GM23338 (cell line): Measurements from ENCODE around the gene C1QA. TPM values are rescaled to one million over a fixed set of nuclear protein-coding genes. Genes with fewer than 3 reads are reported as not detected.

Experiments used
- ATAC-seq: fragments of 200-7000 bp; cut with Tn5 transposase; 3 replicates; pipeline ENCODE4 v1.9.1; 2020
- DNase-seq: peaks from one replicate; pipeline ENCODE4 v3.0.0-alpha.2; 2015; ENCODE audit warnings: low spot score
- H2AFZ ChIP-seq: fragments of 200-600 bp; sonication (generic); 2 replicates; pipeline ENCODE4 v1.8.0; 2016; ENCODE audit warnings: antibody characterized with exemption, mild to moderate bottlenecking, moderate library complexity
- H3F3A ChIP-seq: fragments of 200-600 bp; sonication (generic); replicated peaks from 2 replicates; pipeline ENCODE4 v1.8.0; 2017; ENCODE audit warnings: antibody characterized with exemption, mixed run types, low read depth
- H3K27ac ChIP-seq: fragments of 200-600 bp; sonication (generic); 2 replicates; pipeline ENCODE4 v1.6.1; 2016; ENCODE audit warnings: low read depth
- H3K27me3 ChIP-seq: fragments of 200-600 bp; sonication (generic); 2 replicates; pipeline ENCODE4 v1.8.0; 2016; ENCODE audit warnings: mild to moderate bottlenecking, mixed run types, moderate library complexity; ENCODE audit not compliant: insufficient read depth
- H3K36me3 ChIP-seq: fragments of 200-600 bp; sonication (generic); 2 replicates; pipeline ENCODE4 v1.8.0; 2016; ENCODE audit warnings: mild to moderate bottlenecking; ENCODE audit not compliant: insufficient read depth
- H3K4me1 ChIP-seq: fragments of 200-600 bp; sonication (generic); 2 replicates; pipeline ENCODE4 v1.8.0; 2016; ENCODE audit warnings: mild to moderate bottlenecking, moderate library complexity; ENCODE audit not compliant: insufficient read depth
- H3K4me2 ChIP-seq: fragments of 200-600 bp; sonication (generic); 2 replicates; pipeline ENCODE4 v1.7.1; 2017; ENCODE audit warnings: mixed run types
- H3K4me3 ChIP-seq: fragments of 200-600 bp; sonication (generic); 2 replicates; pipeline ENCODE4 v1.6.1; 2016; ENCODE audit warnings: mixed run types
- H3K79me2 ChIP-seq: fragments of 200-600 bp; sonication (generic); replicated peaks from 2 replicates; pipeline ENCODE4 v1.8.0; 2017; ENCODE audit warnings: mild to moderate bottlenecking; ENCODE audit not compliant: insufficient read depth
- H3K9me2 ChIP-seq: fragments of 200-600 bp; sonication (generic); 2 replicates; pipeline ENCODE4 v1.8.0; 2017; ENCODE audit not compliant: insufficient read depth
- H4K20me1 ChIP-seq: fragments of 200-600 bp; sonication (generic); replicated peaks from 2 replicates; pipeline ENCODE4 v1.8.0; 2017; ENCODE audit warnings: mild to moderate bottlenecking; ENCODE audit not compliant: insufficient read depth
- H3K27ac Mint-ChIP-seq: 2 replicates; pipeline ENCODE4 v1.8.0; 2020; ENCODE audit warnings: inconsistent platforms, mild to moderate bottlenecking, moderate library complexity, mixed read lengths
- H3K27me3 Mint-ChIP-seq: 3 replicates; pipeline ENCODE4 v1.8.0; 2022; ENCODE audit warnings: low read depth, mild to moderate bottlenecking, moderate library complexity, mixed read lengths, inconsistent platforms; ENCODE audit not compliant: insufficient read depth, poor library complexity
- H3K36me3 Mint-ChIP-seq: 3 replicates; pipeline ENCODE4 v1.8.0; 2021; ENCODE audit warnings: low read depth, mild to moderate bottlenecking, inconsistent platforms, moderate library complexity, mixed read lengths
- H3K4me1 Mint-ChIP-seq: 3 replicates; pipeline ENCODE4 v1.8.0; 2020; ENCODE audit warnings: mild to moderate bottlenecking, inconsistent platforms, mixed read lengths
- H3K4me3 Mint-ChIP-seq: 3 replicates; pipeline ENCODE4 v1.8.0; 2021; ENCODE audit warnings: moderate library complexity, mild to moderate bottlenecking, inconsistent platforms, mixed read lengths
- H3K9me3 Mint-ChIP-seq: 3 replicates; pipeline ENCODE4 v1.8.0; 2020; ENCODE audit warnings: moderate library complexity, mild to moderate bottlenecking, inconsistent platforms, mixed read lengths
- CREB1 ChIP-seq: fragments of 250-450 bp; sonication (Bioruptor Pico); IDR thresholded peaks from 2 replicates; pipeline ENCODE4 v1.5.0; 2020; ENCODE audit warnings: low read depth, mild to moderate bottlenecking, moderate library complexity
- EZH2 ChIP-seq: fragments of 200-600 bp; sonication (generic); IDR thresholded peaks from one replicate; pipeline ENCODE4 v1.8.0; 2017; ENCODE audit warnings: antibody characterized with exemption, mild to moderate bottlenecking, low read depth; ENCODE audit not compliant: unreplicated experiment
- EZH2phosphoT487 ChIP-seq: fragments of 200-600 bp; sonication (generic); IDR thresholded peaks from one replicate; pipeline ENCODE4 v1.8.1; 2018; ENCODE audit warnings: antibody characterized with exemption; ENCODE audit not compliant: unreplicated experiment
- JUNB ChIP-seq: IDR thresholded peaks from one replicate; pipeline ENCODE4 v1.6.1; 2016; ENCODE audit warnings: antibody characterized with exemption; ENCODE audit not compliant: unreplicated experiment
- NANOG ChIP-seq: IDR thresholded peaks from 2 replicates; pipeline ENCODE4 v1.6.1; 2016; ENCODE audit warnings: antibody characterized with exemption, borderline replicate concordance
- POLR2AphosphoS5 ChIP-seq: IDR thresholded peaks from 2 replicates; pipeline ENCODE4 v1.6.1; 2016; ENCODE audit warnings: antibody characterized with exemption, low read depth
- STAT1 ChIP-seq: IDR thresholded peaks from one replicate; pipeline ENCODE4 v1.6.1; 2016; ENCODE audit warnings: antibody characterized with exemption; ENCODE audit not compliant: unreplicated experiment
- ZNF114 ChIP-seq: fragments of 250-450 bp; sonication (Bioruptor Pico); IDR thresholded peaks from 2 replicates; pipeline ENCODE4 v1.5.0; 2020; ENCODE audit warnings: mild to moderate bottlenecking, moderate library complexity
- polyA plus RNA-seq: library from polyadenylated mRNA; unstranded; fragments of >200 nt; fragmentation: Nextera tagmentation; extraction: Ambion mirVana; gene quantifications from 2 replicates; pipeline ENCODE4 v1.2.1, GENCODE V29; 2016
- total RNA-seq: library from RNA; depleted of rRNA; stranded (reverse); fragments of >200 nt; shearing (Covaris generic); gene quantifications from 2 replicates; pipeline ENCODE4 v1.2.3, GENCODE V29; 2014
- TF ChIP-seq, protein P1 (sequence below): IDR thresholded peaks from 2 replicates; pipeline ENCODE4 v1.6.1; 2016; ENCODE audit warnings: antibody characterized with exemption
- TF ChIP-seq, protein P2 (sequence below): fragments of 250-450 bp; sonication (Bioruptor Pico); IDR thresholded peaks from 2 replicates; pipeline ENCODE4 v1.5.0; 2020; ENCODE audit warnings: mild to moderate bottlenecking, moderate library complexity

Gene C1QA
- total and polyA plus RNA-seq, 2 experiments from 2014 or later = not detected

DNA sequence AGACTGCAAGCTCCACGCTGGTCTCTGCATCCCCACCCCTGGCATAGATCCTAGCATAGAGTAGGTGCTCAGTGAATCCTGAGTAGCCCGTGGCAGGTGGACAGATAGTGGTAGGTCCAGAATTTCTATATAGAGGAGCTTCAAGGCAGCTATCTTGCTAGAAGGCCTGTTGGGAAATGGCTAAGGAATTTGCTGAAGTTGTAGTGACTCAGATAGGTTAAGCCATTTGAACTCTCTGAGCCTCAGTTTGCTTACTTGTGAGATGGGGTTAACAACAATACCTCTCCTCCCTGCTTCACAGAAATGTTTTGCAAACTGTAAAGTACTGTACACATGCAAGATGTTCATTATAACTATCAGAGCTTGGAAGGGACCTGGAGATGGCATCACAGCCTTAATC is 50.8 kb downstream of the C1QA start:
- H3K4me1 ChIP-seq = no peaks in the 10 kb centered on the region
- no peak overlapping the region for H3K27ac Mint-ChIP-seq
- H3K4me2 ChIP-seq = no peak overlapping the region
- H4K20me1 ChIP-seq = no peaks in the 10 kb centered on the region
- H3K4me3 ChIP-seq = no peak overlapping the region
- H3K9me3 Mint-ChIP-seq = no peaks in the 10 kb centered on the region; the same call in 2 of the 3 replicates
- no peak for TF ChIP-seq NANOG
- TF ChIP-seq JUNB = no peak
- H3K4me1 Mint-ChIP-seq = peaks cover 7% of the 10 kb centered on the region
- no peaks in the 10 kb centered on the region for H3K9me2 ChIP-seq
- no peak overlapping the region for H2AFZ ChIP-seq
- H3K79me2 ChIP-seq = no peaks in the 10 kb centered on the region
- no peak overlapping the region for H3K4me3 Mint-ChIP-seq
- H3F3A ChIP-seq = no peaks in the 10 kb centered on the region
- no peaks in the 10 kb centered on the region for H3K36me3 ChIP-seq
- no peak overlapping the region for H3K27ac ChIP-seq
- ATAC-seq (no peak), DNase-seq (no peak)
- peaks cover 9% of the 10 kb centered on the region for H3K27me3 Mint-ChIP-seq
- H3K36me3 Mint-ChIP-seq = no peaks in the 10 kb centered on the region
- no peaks in the 10 kb centered on the region for H3K27me3 ChIP-seq

DNA sequence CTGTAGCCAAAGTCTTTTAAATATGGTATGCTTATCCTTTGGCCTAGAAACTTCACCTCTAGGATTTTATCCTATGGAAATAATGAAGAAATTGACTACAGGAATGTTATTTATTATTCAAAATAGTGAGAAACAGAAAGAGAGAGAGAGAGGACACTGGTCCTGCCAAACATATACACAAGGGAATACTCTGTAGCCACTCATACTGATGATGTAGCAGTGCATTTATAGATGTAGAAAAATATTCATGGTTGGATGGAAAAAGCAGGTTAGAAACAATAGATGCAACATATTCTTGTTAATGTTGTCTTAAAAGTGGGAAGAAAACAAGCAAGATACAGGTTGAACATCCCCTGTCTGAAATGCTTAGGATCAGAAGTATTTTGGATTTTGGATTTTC is 52.0 kb downstream of the C1QA start:
- H3F3A ChIP-seq = no peaks in the 10 kb centered on the region
- H3K4me2 ChIP-seq = no peak overlapping the region
- ATAC-seq = no peak
- H3K27me3 ChIP-seq = no peaks in the 10 kb centered on the region
- H3K4me1 ChIP-seq = no peaks in the 10 kb centered on the region
- H3K4me3 ChIP-seq = no peak overlapping the region
- no peaks in the 10 kb centered on the region; the same call in 2 of the 3 replicates for H3K9me3 Mint-ChIP-seq
- no peak for DNase-seq
- peaks cover 9% of the 10 kb centered on the region for H3K27me3 Mint-ChIP-seq
- H3K4me3 Mint-ChIP-seq = no peak overlapping the region
- no peak overlapping the region for H3K27ac ChIP-seq
- H3K9me2 ChIP-seq = no peaks in the 10 kb centered on the region
- H3K27ac Mint-ChIP-seq = no peak overlapping the region
- no peaks in the 10 kb centered on the region for H3K36me3 Mint-ChIP-seq
- no peaks in the 10 kb centered on the region for H3K79me2 ChIP-seq
- no peaks in the 10 kb centered on the region for H3K36me3 ChIP-seq
- H3K4me1 Mint-ChIP-seq = peaks cover 7% of the 10 kb centered on the region
- TF ChIP-seq ZNF114 = no peak
- TF ChIP-seq JUNB = no peak
- TF ChIP-seq EZH2 = no peak
- TF ChIP-seq CREB1 (CRISPR knock-in tag) = no peak
- TF ChIP-seq, protein P1, sequence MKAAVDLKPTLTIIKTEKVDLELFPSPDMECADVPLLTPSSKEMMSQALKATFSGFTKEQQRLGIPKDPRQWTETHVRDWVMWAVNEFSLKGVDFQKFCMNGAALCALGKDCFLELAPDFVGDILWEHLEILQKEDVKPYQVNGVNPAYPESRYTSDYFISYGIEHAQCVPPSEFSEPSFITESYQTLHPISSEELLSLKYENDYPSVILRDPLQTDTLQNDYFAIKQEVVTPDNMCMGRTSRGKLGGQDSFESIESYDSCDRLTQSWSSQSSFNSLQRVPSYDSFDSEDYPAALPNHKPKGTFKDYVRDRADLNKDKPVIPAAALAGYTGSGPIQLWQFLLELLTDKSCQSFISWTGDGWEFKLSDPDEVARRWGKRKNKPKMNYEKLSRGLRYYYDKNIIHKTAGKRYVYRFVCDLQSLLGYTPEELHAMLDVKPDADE = no peak
- TF ChIP-seq, protein P2, sequence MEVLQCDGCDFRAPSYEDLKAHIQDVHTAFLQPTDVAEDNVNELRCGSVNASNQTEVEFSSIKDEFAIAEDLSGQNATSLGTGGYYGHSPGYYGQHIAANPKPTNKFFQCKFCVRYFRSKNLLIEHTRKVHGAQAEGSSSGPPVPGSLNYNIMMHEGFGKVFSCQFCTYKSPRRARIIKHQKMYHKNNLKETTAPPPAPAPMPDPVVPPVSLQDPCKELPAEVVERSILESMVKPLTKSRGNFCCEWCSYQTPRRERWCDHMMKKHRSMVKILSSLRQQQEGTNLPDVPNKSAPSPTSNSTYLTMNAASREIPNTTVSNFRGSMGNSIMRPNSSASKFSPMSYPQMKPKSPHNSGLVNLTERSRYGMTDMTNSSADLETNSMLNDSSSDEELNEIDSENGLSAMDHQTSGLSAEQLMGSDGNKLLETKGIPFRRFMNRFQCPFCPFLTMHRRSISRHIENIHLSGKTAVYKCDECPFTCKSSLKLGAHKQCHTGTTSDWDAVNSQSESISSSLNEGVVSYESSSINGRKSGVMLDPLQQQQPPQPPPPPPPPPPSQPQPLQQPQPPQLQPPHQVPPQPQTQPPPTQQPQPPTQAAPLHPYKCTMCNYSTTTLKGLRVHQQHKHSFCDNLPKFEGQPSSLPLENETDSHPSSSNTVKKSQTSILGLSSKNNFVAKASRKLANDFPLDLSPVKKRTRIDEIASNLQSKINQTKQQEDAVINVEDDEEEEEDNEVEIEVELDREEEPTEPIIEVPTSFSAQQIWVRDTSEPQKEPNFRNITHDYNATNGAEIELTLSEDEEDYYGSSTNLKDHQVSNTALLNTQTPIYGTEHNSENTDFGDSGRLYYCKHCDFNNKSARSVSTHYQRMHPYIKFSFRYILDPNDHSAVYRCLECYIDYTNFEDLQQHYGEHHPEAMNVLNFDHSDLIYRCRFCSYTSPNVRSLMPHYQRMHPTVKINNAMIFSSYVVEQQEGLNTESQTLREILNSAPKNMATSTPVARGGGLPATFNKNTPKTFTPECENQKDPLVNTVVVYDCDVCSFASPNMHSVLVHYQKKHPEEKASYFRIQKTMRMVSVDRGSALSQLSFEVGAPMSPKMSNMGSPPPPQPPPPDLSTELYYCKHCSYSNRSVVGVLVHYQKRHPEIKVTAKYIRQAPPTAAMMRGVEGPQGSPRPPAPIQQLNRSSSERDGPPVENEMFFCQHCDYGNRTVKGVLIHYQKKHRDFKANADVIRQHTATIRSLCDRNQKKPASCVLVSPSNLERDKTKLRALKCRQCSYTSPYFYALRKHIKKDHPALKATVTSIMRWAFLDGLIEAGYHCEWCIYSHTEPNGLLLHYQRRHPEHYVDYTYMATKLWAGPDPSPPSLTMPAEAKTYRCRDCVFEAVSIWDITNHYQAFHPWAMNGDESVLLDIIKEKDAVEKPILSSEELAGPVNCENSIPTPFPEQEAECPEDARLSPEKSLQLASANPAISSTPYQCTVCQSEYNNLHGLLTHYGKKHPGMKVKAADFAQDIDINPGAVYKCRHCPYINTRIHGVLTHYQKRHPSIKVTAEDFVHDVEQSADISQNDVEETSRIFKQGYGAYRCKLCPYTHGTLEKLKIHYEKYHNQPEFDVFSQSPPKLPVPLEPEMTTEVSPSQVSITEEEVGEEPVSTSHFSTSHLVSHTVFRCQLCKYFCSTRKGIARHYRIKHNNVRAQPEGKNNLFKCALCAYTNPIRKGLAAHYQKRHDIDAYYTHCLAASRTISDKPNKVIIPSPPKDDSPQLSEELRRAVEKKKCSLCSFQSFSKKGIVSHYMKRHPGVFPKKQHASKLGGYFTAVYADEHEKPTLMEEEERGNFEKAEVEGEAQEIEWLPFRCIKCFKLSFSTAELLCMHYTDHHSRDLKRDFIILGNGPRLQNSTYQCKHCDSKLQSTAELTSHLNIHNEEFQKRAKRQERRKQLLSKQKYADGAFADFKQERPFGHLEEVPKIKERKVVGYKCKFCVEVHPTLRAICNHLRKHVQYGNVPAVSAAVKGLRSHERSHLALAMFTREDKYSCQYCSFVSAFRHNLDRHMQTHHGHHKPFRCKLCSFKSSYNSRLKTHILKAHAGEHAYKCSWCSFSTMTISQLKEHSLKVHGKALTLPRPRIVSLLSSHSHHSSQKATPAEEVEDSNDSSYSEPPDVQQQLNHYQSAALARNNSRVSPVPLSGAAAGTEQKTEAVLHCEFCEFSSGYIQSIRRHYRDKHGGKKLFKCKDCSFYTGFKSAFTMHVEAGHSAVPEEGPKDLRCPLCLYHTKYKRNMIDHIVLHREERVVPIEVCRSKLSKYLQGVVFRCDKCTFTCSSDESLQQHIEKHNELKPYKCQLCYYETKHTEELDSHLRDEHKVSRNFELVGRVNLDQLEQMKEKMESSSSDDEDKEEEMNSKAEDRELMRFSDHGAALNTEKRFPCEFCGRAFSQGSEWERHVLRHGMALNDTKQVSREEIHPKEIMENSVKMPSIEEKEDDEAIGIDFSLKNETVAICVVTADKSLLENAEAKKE (CRISPR knock-in tag) = no peak
- no peak for TF ChIP-seq STAT1
- TF ChIP-seq EZH2phosphoT487 = no peak
- no peak for TF ChIP-seq POLR2AphosphoS5
- TF ChIP-seq NANOG = no peak
- H4K20me1 ChIP-seq = no peaks in the 10 kb centered on the region; the same call in 1 of the 2 replicates
- H2AFZ ChIP-seq = no peak overlapping the region
